ENCODE data around the gene WSCD2. TPM values are rescaled to one million over a fixed set of nuclear protein-coding genes. Genes with fewer than 3 reads are reported as not detected.

Gene WSCD2
- total RNA-seq, 1 donor from 2014 or later, result 4.2 TPM

DNA sequence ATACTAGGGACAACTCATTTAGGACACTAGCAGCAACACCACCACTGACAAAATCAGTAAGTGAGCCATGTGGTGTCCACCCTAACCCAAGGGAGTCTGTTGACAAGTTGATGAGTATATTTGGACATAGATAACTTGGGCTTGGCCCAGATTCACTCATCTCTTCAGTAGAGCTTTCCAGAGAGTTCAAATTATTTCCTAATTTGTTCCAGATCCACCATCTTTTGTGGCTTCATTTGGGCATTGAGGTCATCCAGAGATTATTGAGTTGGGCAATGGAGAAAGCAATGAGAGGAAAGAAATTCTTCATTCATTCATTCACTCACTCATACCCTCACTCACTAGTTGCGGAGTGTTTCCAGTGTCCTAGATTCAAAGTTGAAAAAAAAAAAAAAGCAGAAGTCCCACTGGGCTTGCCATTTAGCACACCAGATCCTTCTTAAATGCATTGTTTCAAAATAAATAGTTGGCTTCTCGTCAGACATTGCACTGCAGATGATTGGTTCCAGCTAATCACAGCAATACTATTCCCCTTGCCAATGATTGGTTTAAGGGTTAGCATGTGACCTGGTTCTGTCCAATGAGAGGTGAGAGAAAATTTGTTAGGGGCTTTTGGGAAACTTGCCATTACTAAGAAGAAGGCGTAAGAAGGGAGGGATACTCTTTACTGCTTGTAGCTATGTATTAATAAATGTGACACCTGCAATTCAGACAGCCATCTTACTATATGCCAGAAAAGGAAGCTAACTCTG lies 31.8 kb upstream of the WSCD2 start:
- Histone ChIP-seq H3K36me3 (no peaks in the 10 kb centered on the region), H3K27ac (no peak overlapping the region), H3K9me3 (no peaks in the 10 kb centered on the region), H3K4me3 (no peak overlapping the region), H3K4me1 (peaks cover 6% of the 10 kb centered on the region), H3K27me3 (no peaks in the 10 kb centered on the region)
- no peak for DNase-seq (ENCODE audit: extremely low spot score in 2 of 2)
- TF ChIP-seq, protein P1, sequence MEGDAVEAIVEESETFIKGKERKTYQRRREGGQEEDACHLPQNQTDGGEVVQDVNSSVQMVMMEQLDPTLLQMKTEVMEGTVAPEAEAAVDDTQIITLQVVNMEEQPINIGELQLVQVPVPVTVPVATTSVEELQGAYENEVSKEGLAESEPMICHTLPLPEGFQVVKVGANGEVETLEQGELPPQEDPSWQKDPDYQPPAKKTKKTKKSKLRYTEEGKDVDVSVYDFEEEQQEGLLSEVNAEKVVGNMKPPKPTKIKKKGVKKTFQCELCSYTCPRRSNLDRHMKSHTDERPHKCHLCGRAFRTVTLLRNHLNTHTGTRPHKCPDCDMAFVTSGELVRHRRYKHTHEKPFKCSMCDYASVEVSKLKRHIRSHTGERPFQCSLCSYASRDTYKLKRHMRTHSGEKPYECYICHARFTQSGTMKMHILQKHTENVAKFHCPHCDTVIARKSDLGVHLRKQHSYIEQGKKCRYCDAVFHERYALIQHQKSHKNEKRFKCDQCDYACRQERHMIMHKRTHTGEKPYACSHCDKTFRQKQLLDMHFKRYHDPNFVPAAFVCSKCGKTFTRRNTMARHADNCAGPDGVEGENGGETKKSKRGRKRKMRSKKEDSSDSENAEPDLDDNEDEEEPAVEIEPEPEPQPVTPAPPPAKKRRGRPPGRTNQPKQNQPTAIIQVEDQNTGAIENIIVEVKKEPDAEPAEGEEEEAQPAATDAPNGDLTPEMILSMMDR (IDR thresholded peaks at IDR 0.05), result no peak
- TF ChIP-seq POLR2AphosphoS5 (IDR thresholded peaks at IDR 0.05; ENCODE audit: insufficient read depth in 1 of 2, low read depth in 1 of 2) (no peak), POLR2A (IDR thresholded peaks at IDR 0.05) (no peak)
- intact Hi-C loops (cut with DNase I), result no loop called here

DNA sequence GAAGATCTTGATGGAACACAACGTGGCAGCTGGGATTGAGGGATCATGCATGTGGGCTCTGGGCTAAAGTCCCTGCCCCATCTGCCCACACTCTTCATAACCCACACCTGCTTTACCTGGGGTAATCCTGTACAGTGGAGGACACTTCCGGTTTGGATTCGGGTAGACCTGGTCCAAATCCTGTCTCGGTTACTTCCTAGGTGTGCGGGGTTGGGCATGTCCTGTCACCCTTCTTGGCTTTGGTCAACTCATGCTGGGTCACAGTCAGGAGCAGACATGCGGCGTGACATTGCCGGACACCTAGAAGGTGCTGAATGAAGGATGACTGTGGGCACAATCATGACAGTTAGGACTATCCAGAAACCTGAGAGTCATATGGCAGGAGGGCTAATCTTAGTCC lies 30.7 kb upstream of the WSCD2 start:
- TF ChIP-seq, protein P1 (IDR thresholded peaks at IDR 0.05), result no peak
- no peak for TF ChIP-seq POLR2AphosphoS5 (IDR thresholded peaks at IDR 0.05; ENCODE audit: insufficient read depth in 1 of 2, low read depth in 1 of 2)
- Histone ChIP-seq H3K36me3 (no peaks in the 10 kb centered on the region), H3K27me3 (no peaks in the 10 kb centered on the region), H3K4me1 (peaks cover 6% of the 10 kb centered on the region), H3K27ac (no peak overlapping the region), H3K4me3 (no peak overlapping the region), H3K9me3 (no peaks in the 10 kb centered on the region)
- no peak for DNase-seq (ENCODE audit: extremely low spot score in 2 of 2)
- intact Hi-C loops (cut with DNase I), result no loop called here

DNA sequence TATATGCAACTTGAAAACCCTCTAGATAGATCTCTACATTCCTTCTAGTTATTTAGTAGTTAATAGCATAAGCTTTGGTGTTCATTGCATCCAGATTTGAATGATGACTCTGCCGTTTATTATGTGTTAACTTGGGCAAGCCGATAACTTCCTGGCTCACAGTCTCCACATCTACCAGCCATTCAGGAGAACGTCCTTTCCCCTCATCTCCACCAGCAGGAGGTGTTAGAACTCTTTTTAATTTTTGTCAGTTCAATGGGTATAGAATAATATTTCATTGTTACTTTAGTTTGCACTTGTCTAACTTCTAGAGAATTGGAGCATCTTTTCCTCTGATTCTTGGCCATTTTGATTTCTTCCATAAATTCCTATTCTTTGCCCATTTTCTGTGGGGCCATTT lies 30.0 kb upstream of the WSCD2 start:
- no peak overlapping the region for H3K27ac ChIP-seq
- no peaks in the 10 kb centered on the region for H3K9me3 ChIP-seq
- H3K27me3 ChIP-seq, result no peaks in the 10 kb centered on the region
- DNase-seq (ENCODE audit: extremely low spot score in 2 of 2), result no peak
- TF ChIP-seq POLR2AphosphoS5 (IDR thresholded peaks at IDR 0.05; ENCODE audit: insufficient read depth in 1 of 2, low read depth in 1 of 2) (no peak), POLR2A (IDR thresholded peaks at IDR 0.05) (no peak)
- TF ChIP-seq, protein P1 (IDR thresholded peaks at IDR 0.05), result no peak
- H3K4me1 ChIP-seq, result no peaks in the 10 kb centered on the region
- intact Hi-C loops (cut with DNase I), result no loop called here
- no peaks in the 10 kb centered on the region for H3K36me3 ChIP-seq
- H3K4me3 ChIP-seq, result no peak overlapping the region

DNA sequence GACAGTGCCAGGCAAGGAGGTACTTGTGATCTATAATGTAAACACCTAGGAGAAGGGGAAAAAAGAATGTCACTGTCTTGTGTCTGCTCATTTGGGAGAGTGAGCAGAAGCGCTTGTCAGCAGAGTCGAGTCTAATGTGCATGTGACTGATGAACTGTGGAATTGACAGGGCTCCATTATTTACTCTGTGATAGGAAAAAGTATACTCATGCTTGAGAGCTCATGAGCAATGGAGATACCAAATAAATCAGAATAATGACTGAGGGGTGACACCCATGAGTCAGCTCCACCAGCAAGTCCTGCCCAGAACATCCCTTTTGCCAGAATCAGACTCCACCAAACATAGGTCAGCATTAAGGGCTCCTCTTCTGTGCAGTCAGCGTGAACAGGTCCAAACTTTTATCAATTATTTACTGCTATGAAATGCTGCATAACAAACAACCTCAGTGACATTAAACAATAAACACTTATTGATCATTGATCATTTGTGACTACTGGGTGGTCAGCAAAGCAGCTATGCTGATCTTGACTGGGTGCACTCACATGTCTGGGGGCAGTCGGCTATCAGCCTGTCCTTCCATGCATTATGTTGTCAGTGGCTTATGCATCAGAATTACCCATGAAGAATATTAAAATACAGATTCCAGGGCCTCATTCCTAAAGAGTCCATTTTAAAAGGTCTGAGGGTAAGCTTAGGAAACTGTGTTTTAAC lies 29.2 kb upstream of the WSCD2 start:
- no peaks in the 10 kb centered on the region for H3K36me3 ChIP-seq
- no peak overlapping the region for H3K4me3 ChIP-seq
- no peak overlapping the region for H3K27ac ChIP-seq
- no peaks in the 10 kb centered on the region for H3K9me3 ChIP-seq
- no peaks in the 10 kb centered on the region for H3K4me1 ChIP-seq
- intact Hi-C loops (cut with DNase I), result no loop called here
- TF ChIP-seq POLR2AphosphoS5 (IDR thresholded peaks at IDR 0.05; ENCODE audit: insufficient read depth in 1 of 2, low read depth in 1 of 2) (no peak), POLR2A (IDR thresholded peaks at IDR 0.05) (no peak)
- TF ChIP-seq, protein P1 (IDR thresholded peaks at IDR 0.05), result no peak
- no peak for DNase-seq (ENCODE audit: extremely low spot score in 2 of 2)
- H3K27me3 ChIP-seq, result no peaks in the 10 kb centered on the region

Data from vagina (tissue), 2 donors.